Thyroid gland (tissue), 4 donors: ENCODE measurements around the gene CACNB1. TPM values are rescaled to one million over a fixed set of nuclear protein-coding genes. Genes with fewer than 3 reads are reported as not detected.
A peak's percentile ranks its signal among the peaks of the same experiment; 100 is the strongest.

Experiments
- DNase-seq, 2 donors: peaks; one replicate each; pipeline ENCODE4 v3.0.0-alpha.2; 2019
- H3K27ac ChIP-seq, 3 donors: fragments of 200-600 bp; sonication (generic); 1 replicate in 2 of 3; 2 replicates in 1 of 3; pipeline ENCODE4 v1.5.1; 2016 to 2019; ENCODE audit warnings: mild to moderate bottlenecking in 1 of 3, moderate library complexity in 1 of 3
- H3K27me3 ChIP-seq: fragments of 200-600 bp; sonication (generic); one replicate; pipeline ENCODE4 v1.5.1; 2019
- H3K36me3 ChIP-seq, 2 donors: fragments of 200-600 bp; sonication (generic); one replicate each; pipeline ENCODE4 v1.5.1; 2016 to 2019
- H3K4me1 ChIP-seq, 2 donors: fragments of 200-600 bp; sonication (generic); one replicate each; pipeline ENCODE4 v1.5.1; 2017 to 2019
- H3K4me3 ChIP-seq, 3 donors: fragments of 200-600 bp; sonication (generic); replicated peaks in 1 of 3; 1 replicate in 2 of 3; 2 replicates in 1 of 3; pipeline ENCODE4 v1.5.1; 2016; ENCODE audit warnings: mild to moderate bottlenecking in 1 of 3
- H3K9me3 ChIP-seq: fragments of 200-600 bp; sonication (generic); one replicate; pipeline ENCODE4 v1.5.1; 2017
- POLR2A ChIP-seq, 2 donors: fragments of 450-650 bp; IDR thresholded peaks; one replicate each; pipeline ENCODE4 v1.6.1; 2017; ENCODE audit warnings: antibody characterized with exemption in 2 of 2, mild to moderate bottlenecking in 2 of 2, moderate library complexity in 1 of 2
- WGBS, 2 donors: methylation state at CpG; one replicate each; pipeline ENCODE4 v1.1.5; 2017; 5-methylcytosine and 5-hydroxymethylcytosine counted together
- intact Hi-C: fragments of 100-400 bp; cut with DNase I; formaldehyde crosslinking; loops from one replicate; pipeline ENCODE4 v1.15.1; 2023
- total RNA-seq, 4 donors: library from RNA; depleted of rRNA; stranded (reverse); fragments of >200 nt; gene quantifications; one replicate each; pipeline ENCODE4 v1.2.3, GENCODE V29; 2016
- TF ChIP-seq, protein P1 (sequence below), 6 experiments: fragments of 200-600 bp in 3 of 6; fragments of 450-650 bp in 3 of 6; sonication (generic) in 3 of 6; IDR thresholded peaks; one replicate each; pipeline ENCODE4 v1.5.1; 2016 to 2019; ENCODE audit warnings: antibody characterized with exemption in 6 of 6, mild to moderate bottlenecking in 2 of 6, inconsistent platforms in 1 of 6, moderate library complexity in 1 of 6

The CACNB1 gene
- total RNA-seq, 4 donors from 2014 or later = 5.8 to 10.1 (median 7.8) TPM

DNA sequence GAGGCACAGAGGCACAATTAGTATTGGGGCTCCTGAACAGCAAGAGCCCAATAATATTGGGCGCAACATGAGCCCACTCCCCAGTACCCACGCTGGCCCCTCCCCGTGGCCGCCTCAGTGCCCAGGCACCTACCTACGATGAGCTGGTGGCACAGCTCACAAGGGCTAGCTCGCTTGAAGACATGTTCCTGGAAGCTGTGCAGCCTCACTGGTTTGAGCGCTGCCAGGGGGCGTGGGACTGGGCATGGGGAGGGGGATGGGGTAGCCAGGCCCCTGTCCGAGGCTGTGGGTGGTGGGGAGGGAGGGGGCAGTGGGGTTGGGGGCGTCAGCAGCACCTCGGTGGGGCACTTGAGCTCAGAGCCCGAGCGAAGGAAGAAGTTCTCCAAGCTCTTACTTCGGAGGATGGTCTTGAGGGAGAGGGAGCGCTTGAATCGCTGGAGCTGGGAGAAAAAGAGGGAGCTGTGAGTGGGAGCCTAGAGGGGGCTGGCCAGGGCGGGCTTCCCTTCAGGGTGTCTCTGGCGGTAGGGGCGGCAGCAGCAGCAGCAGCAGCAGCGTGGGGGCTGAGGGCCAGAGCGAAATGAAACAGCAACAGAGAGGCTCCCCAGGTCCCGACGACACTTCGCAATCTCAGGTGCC is 20.4 kb upstream of the CACNB1 start:
- H3K27ac ChIP-seq = no peak overlapping the region
- no peaks in the 10 kb centered on the region for H3K36me3 ChIP-seq
- intact Hi-C loops = no loop called here
- 22 to 23% methylated on average over 19 to 24 of the region's 24 CpGs for WGBS, 2 donors
- no peak for TF ChIP-seq POLR2A (IDR thresholded peaks at IDR 0.05)
- TF ChIP-seq, protein P1, sequence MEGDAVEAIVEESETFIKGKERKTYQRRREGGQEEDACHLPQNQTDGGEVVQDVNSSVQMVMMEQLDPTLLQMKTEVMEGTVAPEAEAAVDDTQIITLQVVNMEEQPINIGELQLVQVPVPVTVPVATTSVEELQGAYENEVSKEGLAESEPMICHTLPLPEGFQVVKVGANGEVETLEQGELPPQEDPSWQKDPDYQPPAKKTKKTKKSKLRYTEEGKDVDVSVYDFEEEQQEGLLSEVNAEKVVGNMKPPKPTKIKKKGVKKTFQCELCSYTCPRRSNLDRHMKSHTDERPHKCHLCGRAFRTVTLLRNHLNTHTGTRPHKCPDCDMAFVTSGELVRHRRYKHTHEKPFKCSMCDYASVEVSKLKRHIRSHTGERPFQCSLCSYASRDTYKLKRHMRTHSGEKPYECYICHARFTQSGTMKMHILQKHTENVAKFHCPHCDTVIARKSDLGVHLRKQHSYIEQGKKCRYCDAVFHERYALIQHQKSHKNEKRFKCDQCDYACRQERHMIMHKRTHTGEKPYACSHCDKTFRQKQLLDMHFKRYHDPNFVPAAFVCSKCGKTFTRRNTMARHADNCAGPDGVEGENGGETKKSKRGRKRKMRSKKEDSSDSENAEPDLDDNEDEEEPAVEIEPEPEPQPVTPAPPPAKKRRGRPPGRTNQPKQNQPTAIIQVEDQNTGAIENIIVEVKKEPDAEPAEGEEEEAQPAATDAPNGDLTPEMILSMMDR (IDR thresholded peaks at IDR 0.05) = no peak
- no peaks in the 10 kb centered on the region for H3K9me3 ChIP-seq
- DNase-seq = no peak
- H3K4me1 ChIP-seq = peaks cover 2 to 5% of the 10 kb centered on the region in 2 donors
- no peak overlapping the region for H3K4me3 ChIP-seq
- no peaks in the 10 kb centered on the region for H3K27me3 ChIP-seq

DNA sequence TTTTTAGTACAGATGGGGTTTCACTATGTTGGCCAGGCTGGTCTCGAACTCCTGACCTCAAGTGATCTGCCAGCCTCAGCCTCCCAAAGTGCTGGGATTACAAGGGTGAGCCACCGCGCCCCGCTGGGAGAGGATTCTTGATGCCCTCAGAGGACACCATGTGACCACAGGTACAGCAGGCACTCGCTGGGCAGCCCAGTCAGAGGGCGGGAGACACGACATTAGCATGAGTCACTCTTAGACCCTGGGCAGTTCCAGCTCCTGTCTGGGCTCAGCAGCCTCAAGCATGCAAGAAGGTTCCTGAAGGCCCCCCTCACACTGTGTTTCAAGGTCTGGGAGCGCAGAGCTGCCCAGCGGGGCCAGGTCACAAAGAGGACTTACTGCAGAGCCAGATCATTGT is 16.4 kb upstream of the CACNB1 start:
- Histone ChIP-seq H3K36me3 (no peaks in the 10 kb centered on the region), H3K4me3 (no peak overlapping the region), H3K27me3 (no peaks in the 10 kb centered on the region), H3K27ac (no peak overlapping the region), H3K4me1 (peaks cover 24 to 34% of the 10 kb centered on the region in 2 donors), H3K9me3 (no peaks in the 10 kb centered on the region)
- TF ChIP-seq, protein P1 (IDR thresholded peaks at IDR 0.05) = no peak
- no peak for TF ChIP-seq POLR2A (IDR thresholded peaks at IDR 0.05)
- 92 to 95% methylated on average over 6 of the region's 9 CpGs for WGBS, 2 donors
- DNase-seq = no peak
- intact Hi-C loops = no loop called here

DNA sequence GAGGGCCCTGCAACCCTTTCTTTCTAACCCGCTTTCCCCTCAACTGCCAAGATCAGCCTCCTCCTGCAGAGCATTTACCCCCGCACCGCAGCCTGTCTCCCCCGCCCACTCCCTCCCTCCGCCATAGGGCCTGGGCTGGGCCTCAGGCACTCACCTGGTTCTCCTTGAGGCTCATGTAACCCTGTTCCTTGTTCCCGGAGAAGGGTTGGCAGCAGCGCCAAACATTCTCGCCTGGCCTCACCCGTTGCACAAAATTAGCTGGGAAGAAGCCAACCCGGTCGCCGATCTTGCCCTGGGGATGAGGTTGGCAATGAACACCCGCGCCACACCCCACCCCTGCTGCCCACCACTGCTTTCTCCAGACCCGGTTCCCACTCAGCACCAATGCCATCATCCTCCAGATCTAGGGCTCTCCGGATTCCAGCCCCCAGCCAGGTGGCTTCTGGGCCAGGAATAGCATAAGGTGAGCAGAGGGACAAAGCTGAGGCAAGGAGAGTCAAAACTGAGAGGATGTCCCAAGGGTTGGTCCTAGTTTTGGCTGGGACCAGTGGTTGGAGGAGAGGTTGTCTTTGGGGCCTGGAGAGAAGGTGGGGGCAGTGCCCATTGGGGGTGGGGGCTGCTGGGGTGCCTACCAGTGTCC is 15.5 kb upstream of the CACNB1 start:
- H3K27ac ChIP-seq = peak overlapping the region in 1 of 3 donors; percentile 47
- peaks cover 29 to 43% of the 10 kb centered on the region in 2 donors for H3K4me1 ChIP-seq

DNA sequence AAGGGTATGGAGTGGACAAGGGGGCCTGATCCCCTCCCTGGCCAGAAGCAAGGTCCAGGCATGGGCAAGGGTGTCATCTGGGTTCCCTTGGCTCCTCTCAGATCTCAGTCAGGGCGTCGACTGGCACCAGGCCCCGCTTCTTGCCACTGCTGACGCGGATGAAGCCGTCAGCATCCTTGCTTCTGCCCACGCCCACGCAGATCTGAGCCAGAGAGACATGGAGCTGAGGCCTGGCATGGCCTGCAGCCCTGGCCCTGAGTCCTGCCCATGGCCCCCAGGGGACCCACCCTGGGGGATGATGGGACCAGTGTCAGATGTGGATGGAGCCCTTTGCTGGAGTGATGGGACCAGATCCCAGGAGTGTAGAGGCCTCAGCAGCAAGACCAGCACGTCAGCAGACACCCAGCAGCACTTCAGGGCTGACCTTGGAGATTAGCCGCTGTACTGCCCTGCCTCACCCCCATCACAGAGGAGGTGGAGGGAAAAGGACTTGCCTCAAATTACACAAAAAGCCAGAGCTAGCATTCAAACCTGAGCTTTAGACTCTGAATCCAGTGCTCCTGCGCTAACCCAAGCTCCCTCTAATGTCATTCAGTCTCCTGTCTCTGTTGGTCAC is 14.8 kb upstream of the CACNB1 start:
- Histone ChIP-seq H3K9me3 (no peaks in the 10 kb centered on the region), H3K27me3 (no peaks in the 10 kb centered on the region), H3K4me3 (no peak overlapping the region), H3K27ac (peak overlapping the region in 1 of 3 donors; percentile 47), H3K4me1 (peaks cover 29 to 49% of the 10 kb centered on the region in 2 donors), H3K36me3 (no peaks in the 10 kb centered on the region)
- TF ChIP-seq, protein P1 (IDR thresholded peaks at IDR 0.05) = no peak
- TF ChIP-seq POLR2A (IDR thresholded peaks at IDR 0.05) = no peak
- no peak for DNase-seq
- intact Hi-C loops = no loop called here
- 80 to 90% methylated on average over 7 to 9 of the region's 11 CpGs for WGBS, 2 donors

More for the DNA sequence above, 15.5 kb upstream of the CACNB1 start:
- no peaks in the 10 kb centered on the region for H3K36me3 ChIP-seq
- no peaks in the 10 kb centered on the region for H3K27me3 ChIP-seq
- TF ChIP-seq POLR2A (IDR thresholded peaks at IDR 0.05) = no peak
- TF ChIP-seq, protein P1 (IDR thresholded peaks at IDR 0.05) = no peak
- peak; percentile 88 to 90 for DNase-seq
- H3K4me3 ChIP-seq = no peak overlapping the region
- no peaks in the 10 kb centered on the region for H3K9me3 ChIP-seq
- WGBS, 2 donors = 33% methylated on average over 13 to 15 of the region's 16 CpGs
- intact Hi-C loops = no loop called here

DNA sequence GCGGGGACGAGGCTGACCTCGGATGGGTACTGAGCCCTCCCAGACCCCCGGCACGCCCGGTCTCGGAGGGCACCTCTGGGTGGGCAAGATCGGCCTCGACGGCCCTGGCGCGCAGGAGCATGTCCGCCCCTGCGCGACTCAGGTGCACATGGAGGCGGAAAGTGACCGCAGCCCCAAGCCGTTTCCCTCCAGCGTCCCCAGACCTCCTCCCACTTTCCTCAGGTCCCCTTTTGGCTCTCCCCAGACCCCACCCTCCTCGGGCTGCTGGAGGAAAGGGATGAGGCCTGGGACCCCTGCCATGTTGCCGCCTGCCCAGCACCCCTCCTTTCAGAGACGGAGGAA is 12.6 kb upstream of the CACNB1 start:
- intact Hi-C loops = no loop called here
- Histone ChIP-seq H3K36me3 (peaks cover 2% of the 10 kb centered on the region in 2 donors), H3K4me3 (peak overlapping the region in 1 of 3 donors; percentile 31), H3K27me3 (no peaks in the 10 kb centered on the region), H3K9me3 (no peaks in the 10 kb centered on the region), H3K4me1 (peaks cover 29 to 52% of the 10 kb centered on the region in 2 donors), H3K27ac (peak overlapping the region in 2 of 3 donors; percentile 5 to 58)
- 33 to 35% methylated on average over 5 to 15 of the region's 22 CpGs for WGBS, 2 donors
- no peak for DNase-seq
- TF ChIP-seq, protein P1 (IDR thresholded peaks at IDR 0.05) = no peak
- no peak for TF ChIP-seq POLR2A (IDR thresholded peaks at IDR 0.05)
